Endothelial cell (in vitro differentiated cells): ENCODE measurements around the gene MERTK. TPM values are rescaled to one million over a fixed set of nuclear protein-coding genes. Genes with fewer than 3 reads are reported as not detected.
"Not testable (repeated sequence)": the region's sequence is repeated elsewhere in the genome, so short reads cannot be mapped to it uniquely, and the experiment has no call there.

Source experiments
- DNase-seq: peaks from one replicate; pipeline ENCODE4 v3.0.0; 2021; ENCODE audit warnings: low spot score
- H3K27ac Mint-ChIP-seq: one replicate; pipeline ENCODE4 v1.8.0; 2021; ENCODE audit warnings: mixed read lengths, inconsistent platforms; ENCODE audit not compliant: unreplicated experiment
- H3K27me3 Mint-ChIP-seq: one replicate; pipeline ENCODE4 v1.8.0; 2021; ENCODE audit warnings: mild to moderate bottlenecking, moderate library complexity, mixed read lengths, inconsistent platforms; ENCODE audit not compliant: unreplicated experiment
- H3K36me3 Mint-ChIP-seq: one replicate; pipeline ENCODE4 v1.8.0; 2021; ENCODE audit warnings: mild to moderate bottlenecking, low read depth, mixed read lengths, inconsistent platforms; ENCODE audit not compliant: unreplicated experiment
- H3K4me1 Mint-ChIP-seq: one replicate; pipeline ENCODE4 v1.8.0; 2021; ENCODE audit warnings: mild to moderate bottlenecking, mixed read lengths, inconsistent platforms; ENCODE audit not compliant: unreplicated experiment
- H3K4me3 Mint-ChIP-seq: one replicate; pipeline ENCODE4 v1.8.0; 2021; ENCODE audit warnings: mild to moderate bottlenecking, mixed read lengths, inconsistent platforms; ENCODE audit not compliant: unreplicated experiment
- H3K9me3 Mint-ChIP-seq: one replicate; pipeline ENCODE4 v1.8.0; 2021; ENCODE audit warnings: mixed read lengths, inconsistent platforms; ENCODE audit not compliant: unreplicated experiment
- CTCF ChIP-seq: fragments of 200-600 bp; sonication (generic); IDR thresholded peaks from one replicate; pipeline ENCODE4 v1.5.0; 2021; ENCODE audit warnings: antibody characterized with exemption; ENCODE audit not compliant: unreplicated experiment
- total RNA-seq: library from RNA; stranded (reverse); fragmentation: NEBNext Ultra II Directional; extraction: Animal tissue kit (Norgen Biotek cat#: 25700); gene quantifications from one replicate; pipeline ENCODE4 v1.2.1, GENCODE V29; 2021; ENCODE audit not compliant: unreplicated experiment

Gene MERTK
- total RNA-seq, 1 donor from 2014 or later = 12.3 TPM

- Mint-ChIP-seq H3K9me3 (no peaks in the 10 kb centered on the region), H3K4me3 (no peak overlapping the region), H3K27me3 (no peaks in the 10 kb centered on the region), H3K27ac (no peak overlapping the region), H3K4me1 (peaks cover 25% of the 10 kb centered on the region), H3K36me3 (no peaks in the 10 kb centered on the region)
- no peak for DNase-seq
- no peak for TF ChIP-seq CTCF
Observed at GRCh38 chr2:111904726-111905474, 6.5 kb downstream of the MERTK start.

GRCh38 chr2:111905475-111905869 is 7.1 kb downstream of the MERTK start:
- not testable (repeated sequence) for H3K27ac Mint-ChIP-seq, H3K9me3 Mint-ChIP-seq, H3K36me3 Mint-ChIP-seq, H3K27me3 Mint-ChIP-seq, H3K4me3 Mint-ChIP-seq, DNase-seq
- peaks cover 25% of the 10 kb centered on the region for H3K4me1 Mint-ChIP-seq

GRCh38 chr2:111905990-111906735 is 7.8 kb downstream of the MERTK start:
- Mint-ChIP-seq H3K27ac (no peak overlapping the region), H3K36me3 (no peaks in the 10 kb centered on the region), H3K4me1 (peaks cover 21% of the 10 kb centered on the region), H3K27me3 (no peaks in the 10 kb centered on the region), H3K4me3 (no peak overlapping the region), H3K9me3 (no peaks in the 10 kb centered on the region)
- no peak for TF ChIP-seq CTCF
- no peak for DNase-seq

GRCh38 chr2:111908578-111908977 is 10.2 kb downstream of the MERTK start:
- Mint-ChIP-seq H3K9me3 (no peaks in the 10 kb centered on the region), H3K36me3 (no peaks in the 10 kb centered on the region), H3K27ac (no peak overlapping the region), H3K4me1 (peaks cover 7% of the 10 kb centered on the region), H3K27me3 (no peaks in the 10 kb centered on the region), H3K4me3 (no peak overlapping the region)
- no peak for DNase-seq
- no peak for TF ChIP-seq CTCF

- Mint-ChIP-seq H3K4me1 (peaks cover 3% of the 10 kb centered on the region), H3K27ac (no peak overlapping the region), H3K27me3 (no peaks in the 10 kb centered on the region), H3K36me3 (no peaks in the 10 kb centered on the region), H3K9me3 (no peaks in the 10 kb centered on the region), H3K4me3 (no peak overlapping the region)
- DNase-seq = no peak
- TF ChIP-seq CTCF = no peak
Observed at GRCh38 chr2:111909079-111909478, 10.7 kb downstream of the MERTK start.

- not testable (repeated sequence) for H3K4me3 Mint-ChIP-seq, H3K9me3 Mint-ChIP-seq, H3K27ac Mint-ChIP-seq
Observed at GRCh38 chr2:111909997-111910396, 11.6 kb downstream of the MERTK start.

More at GRCh38 chr2:111909997-111910396, 11.6 kb downstream of the MERTK start:
- not testable (repeated sequence) for H3K27me3 Mint-ChIP-seq, H3K4me1 Mint-ChIP-seq, DNase-seq, H3K36me3 Mint-ChIP-seq
